Kidney capillary endothelial cell (primary cell): ENCODE data around the gene MEX3A.
"Not testable (repeated sequence)": the region's sequence is repeated elsewhere in the genome, so short reads cannot be mapped to it uniquely, and the experiment has no call there.

Source experiments
- DNase-seq: peaks from one replicate; pipeline ENCODE4 v3.0.0-alpha.2; 2018; ENCODE audit warnings: low spot score

MEX3A gene, protein sequence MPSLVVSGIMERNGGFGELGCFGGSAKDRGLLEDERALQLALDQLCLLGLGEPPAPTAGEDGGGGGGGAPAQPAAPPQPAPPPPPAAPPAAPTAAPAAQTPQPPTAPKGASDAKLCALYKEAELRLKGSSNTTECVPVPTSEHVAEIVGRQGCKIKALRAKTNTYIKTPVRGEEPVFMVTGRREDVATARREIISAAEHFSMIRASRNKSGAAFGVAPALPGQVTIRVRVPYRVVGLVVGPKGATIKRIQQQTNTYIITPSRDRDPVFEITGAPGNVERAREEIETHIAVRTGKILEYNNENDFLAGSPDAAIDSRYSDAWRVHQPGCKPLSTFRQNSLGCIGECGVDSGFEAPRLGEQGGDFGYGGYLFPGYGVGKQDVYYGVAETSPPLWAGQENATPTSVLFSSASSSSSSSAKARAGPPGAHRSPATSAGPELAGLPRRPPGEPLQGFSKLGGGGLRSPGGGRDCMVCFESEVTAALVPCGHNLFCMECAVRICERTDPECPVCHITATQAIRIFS

DNA sequence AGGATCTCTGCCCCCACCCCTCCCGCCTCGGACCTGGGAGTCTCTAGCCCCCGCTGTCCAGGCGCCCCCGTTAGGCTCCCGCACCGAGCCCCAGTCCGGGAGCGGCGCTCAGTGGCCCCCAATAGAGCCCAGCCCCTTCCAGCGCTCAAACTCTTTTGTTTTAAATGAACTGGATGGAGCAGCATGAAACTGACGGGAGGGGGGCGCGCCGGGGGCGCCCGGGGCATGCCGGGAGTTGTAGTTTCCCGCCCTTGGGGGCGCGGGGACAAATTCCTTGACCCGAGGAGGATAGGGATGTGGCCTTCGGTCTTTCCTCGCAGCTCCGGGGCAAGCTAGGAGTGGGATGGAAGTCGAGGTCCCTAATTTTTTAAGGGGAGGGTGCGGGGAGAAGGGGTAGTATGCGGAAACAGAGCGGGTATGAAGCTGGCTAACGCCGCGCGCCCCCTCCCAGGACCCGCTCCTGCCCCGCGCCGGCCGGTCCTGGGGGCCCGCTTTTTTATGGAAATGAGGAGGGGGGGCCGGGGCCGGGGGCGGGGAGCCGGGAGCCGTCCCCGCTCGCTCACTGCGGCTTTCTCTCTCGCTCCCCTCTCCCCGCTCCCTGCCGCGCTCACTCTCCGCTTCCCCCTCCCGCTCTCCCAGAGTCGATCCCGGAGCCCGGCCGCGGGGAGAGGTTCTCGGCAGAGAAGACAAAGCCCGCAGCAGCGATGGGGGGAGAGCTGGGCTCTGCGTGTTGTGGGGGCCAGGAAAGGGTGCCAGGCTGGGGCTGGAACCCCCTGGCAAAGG, at the start of gene MEX3A:
Gene MEX3A (minus strand): TSS at position 157 of the 783 bp plus-strand sequence. CDS start 467 bp downstream, outside the sequence.
- no peak for DNase-seq

DNA sequence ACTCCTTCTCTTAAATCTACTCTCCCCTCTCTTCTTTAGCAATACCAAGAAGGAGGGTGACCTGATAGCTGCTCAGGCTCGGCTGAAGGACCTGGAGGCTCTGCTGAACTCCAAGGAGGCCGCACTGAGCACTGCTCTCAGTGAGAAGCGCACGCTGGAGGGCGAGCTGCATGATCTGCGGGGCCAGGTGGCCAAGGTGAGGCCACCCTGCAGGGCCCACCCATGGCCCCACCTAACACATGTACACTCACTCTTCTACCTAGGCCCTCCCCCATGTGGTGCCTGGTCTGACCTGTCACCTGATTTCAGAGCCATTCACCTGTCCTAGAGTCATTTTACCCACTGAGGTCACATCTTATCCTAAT, 48.3 kb upstream of the MEX3A start:
- no peak for DNase-seq

DNA sequence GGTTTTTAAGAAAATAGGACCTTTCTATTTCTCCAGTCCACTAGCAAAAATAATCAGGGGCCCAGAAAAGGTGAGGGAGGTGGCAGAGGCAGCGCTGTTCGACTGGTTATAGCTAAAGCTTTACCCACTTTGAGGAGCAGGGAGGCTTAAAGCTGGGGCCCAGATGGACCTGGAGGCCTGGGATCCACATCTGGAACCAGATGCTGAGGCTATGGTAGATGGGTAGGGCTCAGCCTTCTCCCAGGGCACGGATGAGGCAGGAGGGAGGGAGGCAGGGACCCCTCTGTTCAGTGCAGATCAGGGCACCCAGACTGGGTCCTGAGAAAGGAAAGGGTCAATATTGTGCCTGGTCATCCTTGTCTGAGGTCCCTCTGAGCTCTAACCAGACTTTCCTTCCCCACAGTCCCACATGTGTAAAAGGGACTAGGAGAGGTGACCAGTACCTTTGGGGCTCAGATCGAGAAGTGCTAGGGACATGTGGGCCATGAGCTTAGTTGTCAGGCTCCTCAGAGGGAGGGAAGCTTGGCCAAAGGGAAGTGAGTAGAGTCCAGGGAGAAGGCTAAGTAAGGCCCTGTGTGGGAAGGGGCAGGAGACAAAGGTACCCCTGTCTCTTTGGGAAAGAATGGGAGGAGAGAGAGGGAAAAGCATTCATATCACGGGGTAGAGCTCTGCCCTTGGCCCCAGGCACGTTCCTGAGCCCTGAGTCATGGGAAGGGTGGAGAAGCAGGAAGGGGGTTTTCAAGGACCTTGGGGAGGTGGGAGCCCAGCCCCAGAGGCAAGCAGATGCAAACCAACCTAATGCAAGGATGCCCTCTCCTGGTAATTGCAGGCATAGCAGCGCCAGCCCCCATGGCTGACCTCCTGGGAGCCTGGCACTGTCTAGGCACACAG, 47.7 kb upstream of the MEX3A start:
- DNase-seq: peak; percentile 96

DNA sequence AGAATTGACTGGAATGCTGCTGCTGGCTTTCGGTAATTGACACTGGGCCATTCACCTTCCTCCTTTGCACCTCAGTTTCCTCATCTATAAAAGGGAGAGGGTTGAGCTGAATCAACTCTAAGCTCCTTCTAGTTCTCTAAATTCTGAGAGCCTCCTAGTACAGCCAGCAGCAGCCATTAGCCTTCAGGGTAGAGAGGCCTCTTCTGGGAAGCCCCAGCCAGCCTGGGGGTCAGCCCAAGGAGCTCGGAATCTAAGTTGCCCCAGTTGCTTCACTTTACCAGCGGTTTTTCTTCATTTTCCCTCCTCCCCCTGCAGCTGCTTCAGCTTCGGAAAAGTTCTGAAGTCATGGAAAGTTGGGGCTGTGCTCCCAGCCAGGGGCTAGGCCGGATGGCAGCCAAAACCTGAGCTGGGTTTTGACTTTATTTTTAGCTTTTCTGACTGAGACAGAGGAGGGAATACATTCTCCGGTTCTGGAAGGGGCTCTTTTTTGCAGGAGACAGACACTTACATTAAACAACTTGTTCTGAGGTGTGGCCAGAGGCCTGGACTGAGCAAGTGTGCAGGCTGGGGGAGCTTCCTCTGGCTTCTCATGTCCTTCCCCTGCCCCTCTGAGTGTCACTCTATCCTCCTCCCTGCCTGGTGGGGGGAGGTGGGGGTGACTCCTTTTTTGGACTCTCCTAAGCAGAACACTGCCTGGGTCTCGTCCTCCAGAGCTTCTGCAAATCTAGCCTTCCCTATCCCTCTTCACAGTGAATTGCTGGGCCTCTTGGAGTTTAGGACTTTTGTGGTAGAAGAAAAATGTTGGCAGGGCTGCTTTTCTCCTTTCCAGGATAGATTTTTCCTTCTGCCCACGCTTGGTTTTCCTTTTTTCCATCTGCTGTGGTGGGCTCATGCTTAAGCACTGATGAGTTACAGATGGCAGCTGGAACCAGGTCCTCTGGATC, 46.7 kb upstream of the MEX3A start:
- no peak for DNase-seq

DNA sequence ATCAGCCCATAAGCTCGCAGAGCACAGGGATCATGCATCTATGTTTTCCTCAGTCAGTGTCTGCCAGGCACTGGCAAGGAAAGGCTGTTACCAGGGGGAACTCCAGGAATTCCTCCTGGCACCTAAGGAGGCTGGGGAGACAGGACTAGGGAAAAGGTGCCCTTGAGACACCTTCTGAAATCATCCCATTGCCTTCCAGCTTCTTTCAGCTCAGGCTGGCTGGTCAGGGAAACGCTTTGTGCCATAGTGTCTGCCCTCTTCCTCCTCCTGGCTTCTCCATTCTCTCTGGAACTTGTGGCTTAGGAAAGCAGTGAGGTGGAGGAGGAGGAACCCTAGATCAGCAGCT, 46.0 kb upstream of the MEX3A start:
- no peak for DNase-seq

DNA sequence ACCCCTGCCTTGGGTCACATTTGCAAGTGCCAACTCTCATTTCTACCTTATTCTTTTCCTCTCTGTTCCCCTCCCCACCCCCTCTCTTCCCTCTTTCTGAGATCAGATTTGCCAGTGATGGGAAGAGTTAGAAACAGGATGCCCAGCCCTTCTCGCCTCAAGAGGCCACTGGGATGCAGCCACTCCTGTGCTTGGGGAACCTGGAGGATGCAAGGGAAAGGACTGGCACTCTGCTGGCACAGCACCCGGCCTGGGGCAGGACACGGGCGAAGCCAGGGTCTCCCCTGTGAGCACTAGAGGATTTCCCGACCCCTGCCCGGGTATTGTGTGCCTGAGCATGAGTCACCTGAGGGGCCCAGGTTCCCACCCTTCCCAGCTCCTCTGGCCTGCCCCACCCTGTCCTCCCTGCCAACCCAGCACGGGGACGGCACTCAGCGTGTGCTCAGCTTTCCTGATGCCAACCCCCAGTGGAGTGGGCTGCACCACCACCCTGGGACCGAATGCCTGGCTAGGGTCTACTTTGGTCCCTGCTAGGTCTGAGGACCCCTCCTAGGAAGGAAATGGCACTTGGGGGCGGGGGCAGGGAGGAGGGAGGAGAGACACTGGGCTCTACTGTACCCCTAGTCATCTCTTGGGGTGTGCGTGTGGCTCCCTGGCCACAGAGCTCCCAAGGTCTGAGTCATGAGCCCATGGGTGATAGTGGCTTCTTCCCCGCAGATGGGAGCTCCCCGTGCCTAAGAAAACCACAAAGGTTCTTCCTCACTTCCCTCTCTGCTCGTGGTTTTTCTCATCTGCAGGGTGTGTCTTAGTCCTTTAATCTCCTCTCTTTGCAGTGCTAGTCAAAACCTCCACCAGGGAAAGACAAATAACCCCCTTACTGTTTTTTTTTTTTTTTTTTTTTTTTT, 44.6 kb upstream of the MEX3A start:
- no peak for DNase-seq

DNA sequence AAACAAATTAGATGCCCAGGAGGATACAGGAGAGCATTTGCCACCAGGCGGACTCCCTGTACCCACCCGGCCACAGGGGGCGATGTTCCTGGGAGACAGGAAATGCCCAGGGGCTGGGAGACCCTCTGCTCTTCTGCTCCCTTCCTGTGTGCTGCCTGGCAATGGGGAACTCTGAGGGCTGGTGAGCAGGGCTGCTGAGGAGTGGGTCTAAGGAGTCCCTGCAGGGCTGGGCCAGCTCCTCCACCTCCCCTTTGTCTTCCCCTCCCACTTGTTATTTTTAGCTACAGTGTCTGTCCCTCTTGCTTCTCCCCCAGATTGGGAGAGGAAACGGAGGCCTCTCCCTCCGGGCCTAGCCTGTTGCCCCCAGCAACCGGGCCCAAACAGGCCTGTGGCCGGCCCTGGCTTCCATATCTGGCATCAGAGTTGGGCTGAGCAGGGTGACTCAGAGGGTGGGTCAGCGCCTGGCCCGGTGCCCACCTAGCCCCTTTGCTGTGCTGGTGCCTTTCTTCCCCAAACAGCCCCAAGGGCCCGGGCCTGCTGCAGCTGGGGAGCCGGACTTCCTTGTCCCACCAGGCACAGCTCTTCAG, 43.9 kb upstream of the MEX3A start:
- peak; percentile 98 for DNase-seq

DNA sequence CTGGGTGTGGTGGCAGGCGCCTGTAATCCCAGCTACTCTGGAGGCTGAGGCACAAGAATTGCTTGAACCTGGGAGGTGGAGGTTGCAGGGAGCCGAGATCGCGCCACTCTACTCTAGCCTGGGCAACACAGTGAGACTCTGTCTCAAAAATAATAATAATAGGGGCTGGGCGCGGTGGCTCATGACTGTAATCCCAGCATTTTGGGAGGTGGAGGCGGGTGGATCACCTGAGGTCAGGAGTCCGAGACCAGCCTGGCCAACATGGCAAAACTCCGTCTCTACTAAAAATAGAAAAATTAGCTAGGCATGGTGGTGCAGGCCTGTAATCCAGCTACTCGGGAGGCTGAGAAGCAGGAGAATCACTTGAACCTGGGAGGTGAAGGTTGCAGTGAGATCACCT, 43.3 kb upstream of the MEX3A start:
- not testable (repeated sequence) for DNase-seq

DNA sequence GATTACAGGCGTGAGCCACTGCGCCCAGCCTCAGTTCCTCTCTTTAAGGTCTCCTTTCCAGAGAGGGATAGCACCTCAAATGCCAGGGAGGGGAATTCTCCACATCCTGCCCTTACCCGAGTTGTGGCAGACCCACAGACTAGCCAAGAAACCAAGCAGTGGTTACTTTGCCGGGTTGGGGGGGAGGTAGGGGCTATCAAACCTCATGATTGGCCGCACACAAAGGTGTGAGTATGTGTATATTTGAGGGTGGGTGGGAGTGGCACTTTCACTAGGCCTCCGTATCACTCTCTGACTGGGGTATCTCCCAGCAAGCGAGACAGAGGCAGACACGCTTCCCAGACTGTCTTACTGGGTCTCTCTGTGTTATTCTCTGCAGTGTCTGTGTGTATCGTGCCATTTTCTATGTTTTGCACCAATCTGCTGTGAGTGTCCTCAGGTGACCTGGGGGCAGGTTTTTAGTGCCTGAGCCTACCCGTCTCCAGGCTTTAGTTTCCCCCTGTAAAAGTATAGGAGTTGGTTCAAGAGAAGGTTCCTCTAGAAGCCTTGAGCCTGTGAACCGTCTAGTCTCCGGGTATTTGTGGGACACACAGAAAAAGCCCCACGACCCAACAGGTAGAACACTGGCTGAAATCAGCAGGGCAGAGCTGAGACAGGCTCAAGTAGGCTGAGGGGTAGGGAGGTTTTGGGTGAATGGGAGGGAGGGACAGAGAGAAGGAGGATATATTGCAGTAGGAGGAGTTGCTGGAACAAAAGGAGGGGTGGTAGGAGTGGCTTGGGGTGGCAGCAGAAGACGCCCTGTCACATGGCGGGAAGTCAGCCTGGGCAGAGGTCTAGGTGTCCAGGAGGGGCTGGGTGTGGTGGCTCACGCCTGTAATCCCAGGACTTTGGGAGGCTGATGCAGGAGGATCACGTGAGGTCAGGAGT, 42.6 kb upstream of the MEX3A start:
- no peak for DNase-seq

DNA sequence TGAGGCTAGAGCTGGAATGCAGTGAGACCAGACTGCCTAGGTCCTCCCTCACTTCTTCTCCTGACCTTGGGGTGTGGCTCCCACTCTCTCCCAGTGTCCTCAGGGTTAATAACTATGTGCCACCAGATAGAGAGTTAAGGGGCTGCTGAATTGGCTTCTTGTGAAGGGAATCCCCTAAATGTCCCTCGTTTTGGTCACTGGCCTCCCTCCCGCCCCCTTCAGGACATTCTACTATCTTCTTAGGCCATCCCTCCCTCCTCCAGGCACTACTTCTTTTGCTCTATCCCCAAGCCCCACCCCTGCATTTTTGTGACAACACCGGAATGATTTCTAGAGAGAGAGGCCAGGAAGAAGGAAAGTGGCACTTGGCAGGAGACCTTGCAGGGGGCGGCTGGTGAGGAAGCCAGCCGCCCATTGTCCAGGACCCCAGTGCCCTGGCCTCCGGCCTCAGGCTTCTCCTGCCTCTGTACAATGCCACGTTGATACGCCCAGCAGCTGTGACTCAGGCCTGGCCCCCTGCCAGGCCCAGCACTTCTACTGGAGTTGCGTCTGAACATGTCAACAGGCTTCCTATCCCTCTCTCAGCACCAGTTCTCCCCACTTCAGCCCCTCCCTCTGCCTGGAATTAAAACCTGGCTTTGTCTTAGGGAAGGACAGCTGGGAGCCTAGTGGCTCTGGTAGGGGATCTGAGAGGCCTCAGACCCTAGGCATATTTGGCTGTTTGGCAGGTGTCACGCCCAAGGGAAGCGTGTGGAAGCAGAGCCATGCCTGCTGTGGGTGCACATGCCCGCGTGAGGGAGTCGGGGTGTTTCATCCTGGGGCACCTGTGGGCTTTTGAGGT, 41.3 kb upstream of the MEX3A start:
- DNase-seq: peak; percentile 100

DNA sequence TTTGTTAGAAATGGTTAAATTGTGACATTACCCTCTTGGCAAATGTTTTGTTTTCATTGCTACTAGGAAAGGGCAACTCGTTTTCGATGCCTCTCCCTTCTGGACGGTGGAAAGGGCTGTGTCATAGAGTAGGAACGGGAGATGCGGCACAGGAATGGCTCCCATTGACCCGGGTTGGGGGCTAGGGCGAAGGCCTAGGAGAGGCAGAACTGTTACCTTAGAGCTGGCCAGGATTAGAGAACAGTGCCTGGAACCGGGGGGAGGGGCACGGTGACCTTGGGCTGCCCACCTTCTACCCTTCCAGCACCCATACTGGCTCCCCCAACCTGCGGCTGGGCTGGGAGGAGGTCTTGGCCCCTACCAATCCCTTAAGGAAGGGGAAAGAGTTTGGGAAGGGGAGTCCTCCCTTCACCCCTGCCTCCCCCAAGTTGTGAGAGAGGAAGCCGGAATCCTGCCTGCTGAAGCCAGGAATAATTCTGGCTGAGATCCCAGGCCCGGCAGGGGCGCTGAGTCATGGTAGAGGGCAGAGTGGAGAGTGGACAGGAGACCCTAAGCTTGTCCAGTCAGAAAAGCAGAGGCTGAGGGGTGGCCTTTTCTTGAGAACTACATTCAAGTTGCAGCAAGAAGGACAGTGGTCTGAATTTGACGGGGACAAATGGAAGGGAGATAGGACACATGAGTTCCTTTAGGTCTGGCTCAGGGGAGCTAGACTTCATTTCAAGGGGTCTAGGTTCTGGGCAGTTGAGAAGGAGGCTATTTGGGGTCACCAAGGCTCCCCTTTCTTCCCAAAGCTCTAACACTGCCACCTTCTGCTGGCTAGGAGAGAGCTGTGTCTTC, 40.5 kb upstream of the MEX3A start:
- peak; percentile 94 for DNase-seq

DNA sequence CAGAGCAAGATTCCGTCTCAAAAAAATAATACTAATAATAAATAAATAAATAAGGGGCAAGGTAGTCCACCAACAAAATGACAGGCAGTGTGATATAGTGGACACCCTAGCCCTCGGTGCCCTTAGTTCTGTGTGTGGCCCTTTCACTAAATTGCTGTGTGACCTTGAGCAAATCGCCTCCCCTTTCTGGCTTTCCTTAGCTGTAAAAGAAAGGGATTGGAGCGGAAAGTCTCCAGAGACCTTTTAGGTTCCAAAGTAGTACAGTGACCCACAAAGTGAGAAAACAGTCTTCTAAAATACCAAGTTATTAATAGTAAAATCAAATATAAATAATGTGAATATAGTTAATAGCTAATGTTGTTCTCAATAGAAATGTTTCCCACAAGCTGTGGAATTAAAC, 39.8 kb upstream of the MEX3A start:
- DNase-seq: no peak

DNA sequence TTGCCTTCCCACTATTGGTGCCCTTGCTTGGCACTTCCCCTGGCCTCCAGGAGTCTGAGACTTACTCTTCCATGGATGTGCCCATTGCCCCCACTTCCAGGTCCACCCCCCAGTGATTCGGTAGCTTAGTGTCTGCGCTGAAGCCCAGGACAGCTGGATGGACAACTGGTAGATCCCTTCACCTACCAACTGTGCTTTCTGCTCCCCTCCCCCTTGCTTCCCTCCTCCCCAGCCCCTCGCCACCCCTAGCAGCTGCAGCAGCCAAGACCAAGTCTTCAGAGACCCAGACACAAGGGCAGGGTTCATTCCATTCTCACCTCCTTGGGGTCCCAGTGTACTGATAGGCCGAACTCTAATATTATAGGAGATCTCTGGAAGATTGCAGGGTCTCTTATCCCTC, 39.2 kb upstream of the MEX3A start:
- DNase-seq: no peak

DNA sequence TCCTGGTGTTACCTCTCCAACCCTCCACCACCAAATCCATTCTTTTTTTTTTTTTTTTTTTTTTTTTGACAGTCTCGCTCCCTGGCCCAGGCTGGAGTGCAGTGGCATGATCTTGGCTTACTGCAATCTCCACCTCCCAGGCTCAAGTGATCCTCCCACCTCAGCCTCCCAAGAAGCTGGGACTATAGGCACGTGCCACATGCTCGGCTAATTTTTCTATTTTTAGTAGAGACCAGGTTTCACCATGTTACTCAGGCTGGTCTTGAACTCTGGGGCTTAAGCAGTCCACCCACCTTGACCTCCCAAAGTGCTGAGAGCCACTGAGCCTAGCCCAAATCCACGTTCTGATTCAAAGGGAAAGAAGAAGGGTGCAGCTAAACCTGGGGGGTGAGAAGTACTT, 38.7 kb upstream of the MEX3A start:
- DNase-seq: not testable (repeated sequence)

DNA sequence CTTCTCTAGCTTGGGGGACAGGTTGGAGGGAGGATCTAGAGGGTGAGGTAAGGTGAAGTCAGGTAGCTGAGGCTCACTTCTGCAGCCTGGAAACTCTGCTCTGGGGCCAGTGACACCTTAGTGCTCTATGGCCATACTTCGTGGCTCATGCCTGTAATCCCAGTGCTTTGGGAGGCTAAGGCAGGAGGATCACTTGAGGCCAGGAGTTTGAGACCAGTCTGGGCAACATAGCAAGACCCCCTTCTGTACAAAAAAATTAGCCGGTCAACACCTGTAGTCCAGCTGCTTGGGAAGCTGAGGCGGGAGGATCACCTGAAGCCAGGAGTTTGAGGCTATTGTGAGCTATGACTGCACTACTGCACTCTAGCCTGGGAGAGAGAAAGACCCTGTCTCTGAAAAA, 38.1 kb upstream of the MEX3A start:
- no peak for DNase-seq

DNA sequence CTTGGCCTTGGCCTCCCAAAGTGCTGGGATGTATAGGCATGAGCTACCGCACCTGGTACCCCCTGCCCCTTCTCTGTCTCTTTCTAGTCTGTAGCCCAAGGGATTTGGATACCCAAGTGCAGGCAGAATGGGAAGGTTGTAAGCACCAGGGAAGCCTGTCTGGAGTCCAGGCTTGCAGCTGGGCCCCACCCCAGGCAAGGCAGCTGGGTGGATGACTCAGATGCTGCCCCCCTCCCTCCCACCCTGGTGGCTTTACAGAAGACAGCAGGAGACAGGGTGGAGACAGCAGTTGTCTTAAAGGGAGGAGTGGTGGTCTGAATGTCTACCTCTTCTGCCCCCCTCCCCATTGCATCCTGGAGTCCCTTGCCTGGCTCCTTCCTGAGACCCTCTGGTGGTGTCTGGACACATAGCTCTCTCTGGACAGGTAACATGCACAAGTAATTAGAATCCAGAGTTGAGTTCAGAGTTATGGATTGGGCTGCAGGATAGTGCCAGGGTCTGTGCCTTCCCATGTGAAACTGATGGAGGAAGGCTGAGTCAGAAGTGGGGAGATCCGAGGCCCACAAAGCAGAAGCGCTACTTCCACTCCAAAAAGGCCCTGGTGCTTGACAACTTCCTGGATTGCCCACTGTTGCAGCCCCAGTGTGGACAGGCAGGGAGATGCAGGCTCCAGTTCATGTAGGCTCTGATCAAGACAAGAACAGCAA, 37.4 kb upstream of the MEX3A start:
- DNase-seq: peak; percentile 70
